Body of pancreas (tissue), 4 donors: Measurements from ENCODE around the gene TCF7.

Experiments
- CTCF ChIP-seq, 7 experiments: fragments of 450-650 bp in 4 of 7; fragments of 200-600 bp in 3 of 7; sonication (generic) in 3 of 7; IDR thresholded peaks; one replicate each; pipeline ENCODE4 v1.5.1; 2016 to 2019; ENCODE audit warnings: antibody characterized with exemption in 7 of 7
- POLR2A ChIP-seq, 3 donors: fragments of 450-650 bp; IDR thresholded peaks; one replicate each; pipeline ENCODE4 v1.6.1; 2016; ENCODE audit warnings: antibody characterized with exemption in 3 of 3, mild to moderate bottlenecking in 2 of 3

DNA sequence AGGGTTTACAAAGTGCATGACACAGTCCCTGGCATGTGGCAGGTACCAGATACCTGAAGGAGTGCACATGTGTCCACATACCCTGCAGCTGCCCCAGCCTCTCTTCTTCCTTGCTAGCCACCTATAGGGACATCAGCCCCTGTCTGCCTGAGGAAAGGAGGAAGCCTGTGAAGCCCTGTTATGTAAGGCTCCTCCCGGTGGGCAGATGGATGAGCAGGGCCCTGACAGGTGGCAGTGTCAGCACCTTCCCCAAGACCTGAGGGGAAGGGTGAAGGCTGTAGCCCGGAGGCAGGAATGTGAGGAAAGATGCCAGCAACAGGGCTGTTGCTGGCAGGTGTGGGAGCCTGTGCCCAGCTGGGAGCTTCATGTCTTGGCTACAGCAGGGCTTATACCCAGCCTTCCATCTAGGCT, 21.7 kb downstream of the TCF7 start:
- no peak for TF ChIP-seq CTCF (IDR thresholded peaks at IDR 0.05)
- no peak for TF ChIP-seq POLR2A (IDR thresholded peaks at IDR 0.05)
